ENCODE results near the gene TTC4.

Gene TTC4

GRCh38 chr1:54686155-54686554 is 29.5 kb upstream of the TTC4 start:
- H3K9ac ChIP-seq (ENCODE audit: low read depth, low read length) = no peak overlapping the region
- no peaks in the 10 kb centered on the region for H3K9me3 ChIP-seq (ENCODE audit: control insufficient read depth, insufficient read depth, low read length)
- no peaks in the 10 kb centered on the region for H3K36me3 ChIP-seq (ENCODE audit: control insufficient read depth, insufficient read depth, low read length)
- H3K27me3 ChIP-seq (ENCODE audit: control insufficient read depth, insufficient read depth, low read length) = no peaks in the 10 kb centered on the region
- no peaks in the 10 kb centered on the region for H3K4me1 ChIP-seq (ENCODE audit: control insufficient read depth, insufficient read depth, low read length)
- no peak overlapping the region for H3K4me3 ChIP-seq (ENCODE audit: low read depth, low read length)

- Histone ChIP-seq H3K4me1 (ENCODE audit: control insufficient read depth, insufficient read depth, low read length) (no peaks in the 10 kb centered on the region), H3K9ac (ENCODE audit: low read depth, low read length) (no peak overlapping the region), H3K27me3 (ENCODE audit: control insufficient read depth, insufficient read depth, low read length) (no peaks in the 10 kb centered on the region), H3K9me3 (ENCODE audit: control insufficient read depth, insufficient read depth, low read length) (no peaks in the 10 kb centered on the region), H3K4me3 (ENCODE audit: low read depth, low read length) (no peak overlapping the region), H3K36me3 (ENCODE audit: control insufficient read depth, insufficient read depth, low read length) (no peaks in the 10 kb centered on the region)
Observed at GRCh38 chr1:54694771-54695170, 20.9 kb upstream of the TTC4 start.

- Histone ChIP-seq H3K9ac (ENCODE audit: low read depth, low read length) (no peak overlapping the region), H3K36me3 (ENCODE audit: control insufficient read depth, insufficient read depth, low read length) (no peaks in the 10 kb centered on the region), H3K4me3 (ENCODE audit: low read depth, low read length) (no peak overlapping the region), H3K4me1 (ENCODE audit: control insufficient read depth, insufficient read depth, low read length) (no peaks in the 10 kb centered on the region), H3K27me3 (ENCODE audit: control insufficient read depth, insufficient read depth, low read length) (no peaks in the 10 kb centered on the region), H3K9me3 (ENCODE audit: control insufficient read depth, insufficient read depth, low read length) (no peaks in the 10 kb centered on the region)
Observed at GRCh38 chr1:54695221-54695620, 20.4 kb upstream of the TTC4 start.

- no peak overlapping the region for H3K9ac ChIP-seq (ENCODE audit: low read depth, low read length)
- H3K27me3 ChIP-seq (ENCODE audit: control insufficient read depth, insufficient read depth, low read length) = no peaks in the 10 kb centered on the region
- H3K36me3 ChIP-seq (ENCODE audit: control insufficient read depth, insufficient read depth, low read length) = no peaks in the 10 kb centered on the region
- H3K4me1 ChIP-seq (ENCODE audit: control insufficient read depth, insufficient read depth, low read length) = no peaks in the 10 kb centered on the region
- no peak overlapping the region for H3K4me3 ChIP-seq (ENCODE audit: low read depth, low read length)
- H3K9me3 ChIP-seq (ENCODE audit: control insufficient read depth, insufficient read depth, low read length) = no peaks in the 10 kb centered on the region
Observed at GRCh38 chr1:54695764-54696163, 19.9 kb upstream of the TTC4 start.

DNA sequence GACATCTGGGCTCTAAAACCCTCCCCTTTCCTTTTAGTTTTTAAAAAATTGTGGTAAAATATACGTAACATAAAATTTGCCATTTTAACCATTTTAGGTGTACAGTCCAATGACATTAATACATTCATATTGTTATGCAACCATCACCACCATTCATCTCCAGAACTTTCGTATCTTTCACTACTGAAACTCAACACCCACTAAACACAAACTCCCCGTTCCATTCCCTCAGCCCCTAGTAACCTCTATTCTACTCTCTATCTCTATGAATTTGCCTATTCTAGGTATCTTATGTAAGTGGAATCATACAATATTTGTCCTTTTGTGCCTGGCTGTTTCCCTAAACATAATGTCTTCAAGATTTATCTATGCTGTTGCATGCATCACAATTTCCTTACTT is 19.4 kb upstream of the TTC4 start:
- Histone ChIP-seq H3K4me3 (ENCODE audit: low read depth, low read length) (no peak overlapping the region), H3K36me3 (ENCODE audit: control insufficient read depth, insufficient read depth, low read length) (no peaks in the 10 kb centered on the region), H3K9me3 (ENCODE audit: control insufficient read depth, insufficient read depth, low read length) (no peaks in the 10 kb centered on the region), H3K9ac (ENCODE audit: low read depth, low read length) (no peak overlapping the region), H3K27me3 (ENCODE audit: control insufficient read depth, insufficient read depth, low read length) (no peaks in the 10 kb centered on the region), H3K4me1 (ENCODE audit: control insufficient read depth, insufficient read depth, low read length) (no peaks in the 10 kb centered on the region)

DNA sequence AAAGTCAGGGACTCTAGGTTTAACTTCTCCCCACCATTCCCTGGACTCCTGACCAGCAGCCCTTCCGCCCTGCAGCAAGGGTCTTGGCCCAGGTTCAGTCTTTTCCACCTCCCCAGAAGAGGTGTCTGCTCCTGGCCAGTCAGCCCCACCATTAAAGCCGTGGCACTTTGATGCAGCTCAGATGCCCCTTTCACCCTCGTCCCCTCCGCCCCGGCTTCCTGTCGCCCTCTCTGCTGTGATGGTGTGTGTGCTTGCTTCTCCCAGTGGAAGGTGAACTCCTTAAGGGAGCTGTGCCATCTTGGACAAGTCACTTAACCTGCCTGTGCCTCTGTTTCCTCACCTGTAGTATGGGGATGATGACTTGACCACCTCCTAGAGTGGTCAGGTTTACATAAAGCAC is 17.8 kb upstream of the TTC4 start:
- Histone ChIP-seq H3K9ac (ENCODE audit: low read depth, low read length) (no peak overlapping the region), H3K27me3 (ENCODE audit: control insufficient read depth, insufficient read depth, low read length) (no peaks in the 10 kb centered on the region), H3K4me1 (ENCODE audit: control insufficient read depth, insufficient read depth, low read length) (no peaks in the 10 kb centered on the region), H3K36me3 (ENCODE audit: control insufficient read depth, insufficient read depth, low read length) (no peaks in the 10 kb centered on the region), H3K4me3 (ENCODE audit: low read depth, low read length) (no peak overlapping the region), H3K9me3 (ENCODE audit: control insufficient read depth, insufficient read depth, low read length) (no peaks in the 10 kb centered on the region)

DNA sequence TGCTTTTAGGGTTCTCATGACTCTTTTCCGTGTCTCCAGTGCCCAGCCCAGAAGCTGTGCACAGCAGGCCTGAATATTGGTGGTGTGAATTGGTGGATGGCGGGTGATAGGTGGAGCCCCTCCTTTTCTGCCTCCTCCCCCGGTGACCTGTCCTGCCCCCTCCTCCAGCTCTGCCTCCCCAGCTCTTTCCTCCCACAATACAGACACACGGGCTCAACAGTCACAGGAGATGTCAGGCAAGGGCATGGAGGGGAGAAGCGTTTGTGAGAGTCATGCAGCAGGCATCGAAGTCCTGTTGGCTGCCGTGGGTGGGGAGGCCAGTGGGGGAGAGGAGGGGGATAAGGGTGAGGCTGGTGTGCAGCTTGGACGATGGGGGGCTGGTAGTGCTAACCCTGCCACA is 17.3 kb upstream of the TTC4 start:
- Histone ChIP-seq H3K9me3 (ENCODE audit: control insufficient read depth, insufficient read depth, low read length) (no peaks in the 10 kb centered on the region), H3K27me3 (ENCODE audit: control insufficient read depth, insufficient read depth, low read length) (no peaks in the 10 kb centered on the region), H3K9ac (ENCODE audit: low read depth, low read length) (no peak overlapping the region), H3K36me3 (ENCODE audit: control insufficient read depth, insufficient read depth, low read length) (no peaks in the 10 kb centered on the region), H3K4me1 (ENCODE audit: control insufficient read depth, insufficient read depth, low read length) (no peaks in the 10 kb centered on the region), H3K4me3 (ENCODE audit: low read depth, low read length) (no peak overlapping the region)

- Histone ChIP-seq H3K4me1 (ENCODE audit: control insufficient read depth, insufficient read depth, low read length) (no peaks in the 10 kb centered on the region), H3K36me3 (ENCODE audit: control insufficient read depth, insufficient read depth, low read length) (no peaks in the 10 kb centered on the region), H3K9me3 (ENCODE audit: control insufficient read depth, insufficient read depth, low read length) (no peaks in the 10 kb centered on the region), H3K9ac (ENCODE audit: low read depth, low read length) (no peak overlapping the region), H3K4me3 (ENCODE audit: low read depth, low read length) (no peak overlapping the region), H3K27me3 (ENCODE audit: control insufficient read depth, insufficient read depth, low read length) (no peaks in the 10 kb centered on the region)
Observed at GRCh38 chr1:54699936-54700525, 15.6 kb upstream of the TTC4 start.

- H3K4me1 ChIP-seq (ENCODE audit: control insufficient read depth, insufficient read depth, low read length) = no peaks in the 10 kb centered on the region
- peaks cover 4% of the 10 kb centered on the region for H3K27me3 ChIP-seq (ENCODE audit: control insufficient read depth, insufficient read depth, low read length)
- no peaks in the 10 kb centered on the region for H3K9me3 ChIP-seq (ENCODE audit: control insufficient read depth, insufficient read depth, low read length)
- no peak overlapping the region for H3K9ac ChIP-seq (ENCODE audit: low read depth, low read length)
- no peak overlapping the region for H3K4me3 ChIP-seq (ENCODE audit: low read depth, low read length)
- no peaks in the 10 kb centered on the region for H3K36me3 ChIP-seq (ENCODE audit: control insufficient read depth, insufficient read depth, low read length)
Observed at GRCh38 chr1:54701066-54701465, 14.6 kb upstream of the TTC4 start.

DNA sequence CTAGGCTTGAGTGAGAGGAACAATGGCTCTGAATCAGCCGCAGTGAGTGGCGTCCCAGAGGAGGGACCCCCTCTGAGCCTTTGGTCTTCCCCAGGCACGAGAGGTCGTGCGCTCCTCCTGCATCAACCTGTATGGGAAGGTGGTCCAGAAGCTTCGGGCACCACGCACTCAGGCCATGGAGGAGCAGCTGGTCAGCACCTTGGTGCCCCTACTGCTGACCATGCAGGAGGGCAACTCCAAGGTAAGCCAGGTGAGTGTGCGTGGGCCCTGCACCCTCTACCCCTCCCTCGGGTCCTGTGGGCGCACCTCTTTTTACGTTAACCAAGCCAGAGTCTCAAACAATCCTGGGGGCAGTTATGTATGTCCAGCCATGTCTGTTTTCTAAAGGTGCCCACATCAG is 13.7 kb upstream of the TTC4 start:
- peaks cover 7% of the 10 kb centered on the region for H3K27me3 ChIP-seq (ENCODE audit: control insufficient read depth, insufficient read depth, low read length)
- no peak overlapping the region for H3K4me3 ChIP-seq (ENCODE audit: low read depth, low read length)
- no peaks in the 10 kb centered on the region for H3K9me3 ChIP-seq (ENCODE audit: control insufficient read depth, insufficient read depth, low read length)
- H3K9ac ChIP-seq (ENCODE audit: low read depth, low read length) = no peak overlapping the region
- H3K36me3 ChIP-seq (ENCODE audit: control insufficient read depth, insufficient read depth, low read length) = no peaks in the 10 kb centered on the region
- H3K4me1 ChIP-seq (ENCODE audit: control insufficient read depth, insufficient read depth, low read length) = no peaks in the 10 kb centered on the region

DNA sequence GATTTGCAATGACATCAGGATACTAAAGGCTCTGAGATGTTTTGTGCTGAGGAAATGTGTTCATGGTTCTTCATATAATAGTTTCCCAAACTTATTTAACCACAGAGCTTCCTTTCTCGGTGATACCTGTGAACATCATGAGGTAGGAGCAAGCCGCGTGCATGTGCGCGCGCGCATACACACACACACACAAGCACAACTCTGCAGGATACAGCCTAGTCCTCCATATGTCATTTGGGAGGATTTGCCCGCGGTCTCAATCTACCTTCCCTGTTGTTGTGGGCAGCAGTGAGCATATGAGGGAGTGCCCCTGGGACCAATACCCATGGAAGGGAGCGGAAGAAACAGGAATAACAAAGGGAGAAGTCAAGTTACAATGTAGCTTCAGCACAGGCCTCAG is 12.2 kb upstream of the TTC4 start:
- Histone ChIP-seq H3K9ac (ENCODE audit: low read depth, low read length) (no peak overlapping the region), H3K9me3 (ENCODE audit: control insufficient read depth, insufficient read depth, low read length) (no peaks in the 10 kb centered on the region), H3K36me3 (ENCODE audit: control insufficient read depth, insufficient read depth, low read length) (no peaks in the 10 kb centered on the region), H3K4me3 (ENCODE audit: low read depth, low read length) (no peak overlapping the region), H3K4me1 (ENCODE audit: control insufficient read depth, insufficient read depth, low read length) (no peaks in the 10 kb centered on the region), H3K27me3 (ENCODE audit: control insufficient read depth, insufficient read depth, low read length) (peaks cover 10% of the 10 kb centered on the region)

DNA sequence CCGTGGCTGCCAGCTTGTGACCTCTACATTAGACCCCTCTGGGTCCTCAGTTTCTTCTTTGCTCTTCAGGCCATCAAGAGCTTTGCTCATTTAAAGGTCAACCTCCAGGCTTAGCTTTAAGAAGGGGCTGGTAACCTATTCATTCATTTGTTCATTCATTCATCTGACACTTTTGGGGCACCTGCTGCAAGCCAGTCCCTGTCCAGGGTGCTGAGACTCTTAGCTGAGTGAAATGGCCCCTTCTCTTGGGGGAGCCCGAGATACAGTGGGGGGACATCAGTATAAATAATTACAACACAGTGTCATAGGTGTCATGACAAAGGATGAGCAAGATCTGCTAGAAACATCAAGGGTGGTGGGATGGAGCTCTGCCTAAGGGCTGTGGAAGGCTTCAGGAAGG is 10.5 kb upstream of the TTC4 start:
- no peaks in the 10 kb centered on the region for H3K4me1 ChIP-seq (ENCODE audit: control insufficient read depth, insufficient read depth, low read length)
- no peaks in the 10 kb centered on the region for H3K36me3 ChIP-seq (ENCODE audit: control insufficient read depth, insufficient read depth, low read length)
- H3K27me3 ChIP-seq (ENCODE audit: control insufficient read depth, insufficient read depth, low read length) = peaks cover 13% of the 10 kb centered on the region
- no peak overlapping the region for H3K4me3 ChIP-seq (ENCODE audit: low read depth, low read length)
- no peak overlapping the region for H3K9ac ChIP-seq (ENCODE audit: low read depth, low read length)
- H3K9me3 ChIP-seq (ENCODE audit: control insufficient read depth, insufficient read depth, low read length) = no peaks in the 10 kb centered on the region

GRCh38 chr1:54706419-54706818 is 9.2 kb upstream of the TTC4 start:
- Histone ChIP-seq H3K9ac (ENCODE audit: low read depth, low read length) (no peak overlapping the region), H3K27me3 (ENCODE audit: control insufficient read depth, insufficient read depth, low read length) (peaks cover 13% of the 10 kb centered on the region), H3K36me3 (ENCODE audit: control insufficient read depth, insufficient read depth, low read length) (no peaks in the 10 kb centered on the region), H3K9me3 (ENCODE audit: control insufficient read depth, insufficient read depth, low read length) (no peaks in the 10 kb centered on the region), H3K4me1 (ENCODE audit: control insufficient read depth, insufficient read depth, low read length) (no peaks in the 10 kb centered on the region), H3K4me3 (ENCODE audit: low read depth, low read length) (no peak overlapping the region)

Measured in iPS-15b (cell line).